Esophagus muscularis mucosa (tissue), 3 donors: ENCODE measurements around the gene SCARB2.

Experiments
- EP300 ChIP-seq: sonication (generic); formaldehyde crosslinking; IDR thresholded peaks from one replicate; pipeline ENCODE4 v1.6.1; 2017; ENCODE audit warnings: antibody characterized with exemption
- TF ChIP-seq, protein P1 (sequence below), 3 experiments: fragments of 200-600 bp in 2 of 3; fragments of 450-650 bp in 1 of 3; sonication (generic) in 2 of 3; IDR thresholded peaks; one replicate each; pipeline ENCODE4 v1.5.1; 2017 to 2019; ENCODE audit warnings: antibody characterized with exemption in 3 of 3, mild to moderate bottlenecking in 2 of 3, moderate library complexity in 1 of 3

DNA sequence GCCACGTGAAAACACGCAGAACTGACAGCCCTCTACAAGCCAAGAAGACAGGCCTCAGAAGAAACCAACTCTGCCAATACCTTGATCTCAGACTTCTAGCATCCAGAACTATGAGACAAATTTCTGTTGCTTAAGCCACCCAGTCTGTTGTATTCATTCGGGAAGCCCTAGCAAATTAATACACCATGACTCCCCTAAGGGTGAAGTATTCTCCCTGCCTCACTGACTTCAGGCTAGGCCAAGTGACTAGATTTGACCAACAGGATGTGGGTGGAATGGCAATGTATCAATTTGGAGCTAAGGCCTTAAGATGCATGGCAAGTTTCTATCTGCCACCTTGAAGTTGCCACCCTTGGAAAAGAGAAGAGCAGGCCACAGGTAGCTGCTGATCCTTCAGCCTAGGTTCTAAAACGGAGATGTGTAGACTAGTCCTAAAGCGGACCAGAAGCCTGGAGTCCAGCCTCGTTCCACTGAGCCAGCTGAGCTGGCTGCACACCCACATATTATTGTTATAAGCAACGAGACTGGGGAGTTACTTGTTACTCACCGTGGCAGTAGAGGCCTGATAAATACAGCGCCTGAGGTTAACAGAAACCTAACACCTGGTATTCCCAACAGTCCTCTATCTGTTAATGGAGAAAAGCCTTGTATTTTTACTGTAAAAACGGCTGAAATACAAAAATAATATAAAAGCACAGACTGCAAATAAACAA lies 16.4 kb downstream of the SCARB2 start:
- TF ChIP-seq, protein P1, sequence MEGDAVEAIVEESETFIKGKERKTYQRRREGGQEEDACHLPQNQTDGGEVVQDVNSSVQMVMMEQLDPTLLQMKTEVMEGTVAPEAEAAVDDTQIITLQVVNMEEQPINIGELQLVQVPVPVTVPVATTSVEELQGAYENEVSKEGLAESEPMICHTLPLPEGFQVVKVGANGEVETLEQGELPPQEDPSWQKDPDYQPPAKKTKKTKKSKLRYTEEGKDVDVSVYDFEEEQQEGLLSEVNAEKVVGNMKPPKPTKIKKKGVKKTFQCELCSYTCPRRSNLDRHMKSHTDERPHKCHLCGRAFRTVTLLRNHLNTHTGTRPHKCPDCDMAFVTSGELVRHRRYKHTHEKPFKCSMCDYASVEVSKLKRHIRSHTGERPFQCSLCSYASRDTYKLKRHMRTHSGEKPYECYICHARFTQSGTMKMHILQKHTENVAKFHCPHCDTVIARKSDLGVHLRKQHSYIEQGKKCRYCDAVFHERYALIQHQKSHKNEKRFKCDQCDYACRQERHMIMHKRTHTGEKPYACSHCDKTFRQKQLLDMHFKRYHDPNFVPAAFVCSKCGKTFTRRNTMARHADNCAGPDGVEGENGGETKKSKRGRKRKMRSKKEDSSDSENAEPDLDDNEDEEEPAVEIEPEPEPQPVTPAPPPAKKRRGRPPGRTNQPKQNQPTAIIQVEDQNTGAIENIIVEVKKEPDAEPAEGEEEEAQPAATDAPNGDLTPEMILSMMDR (IDR thresholded peaks at IDR 0.05), result no peak
- TF ChIP-seq EP300, result no peak
